H9 (cell line): ENCODE results near the gene ENPP6. TPM values are rescaled to one million over a fixed set of nuclear protein-coding genes. Genes with fewer than 3 reads are reported as not detected.

ENCODE experiments used
- DNase-seq: peaks from one replicate; pipeline ENCODE4 v3.0.0-alpha.2; 2017
- H2AFZ ChIP-seq: one replicate; pipeline ENCODE4 v1.6.1; 2013; ENCODE audit warnings: mild to moderate bottlenecking, low read length, control low read depth, moderate library complexity
- H2AK5ac ChIP-seq: 2 replicates; pipeline ENCODE4 v1.6.1; 2013; ENCODE audit warnings: low read length, control low read depth, mixed read lengths; ENCODE audit not compliant: insufficient read length
- H2BK120ac ChIP-seq: one replicate; pipeline ENCODE4 v1.6.1; 2013; ENCODE audit warnings: low read depth, mild to moderate bottlenecking, low read length, control low read depth, inconsistent platforms; ENCODE audit not compliant: poor library complexity, severe bottlenecking
- H2BK12ac ChIP-seq: 2 replicates; pipeline ENCODE4 v1.6.1; 2013; ENCODE audit warnings: low read length, control low read depth, mixed read lengths, low read depth; ENCODE audit not compliant: insufficient read length
- H2BK15ac ChIP-seq: 2 replicates; pipeline ENCODE4 v1.6.1; 2013; ENCODE audit warnings: low read depth, low read length, control low read depth
- H2BK20ac ChIP-seq: one replicate; pipeline ENCODE4 v1.6.1; 2013; ENCODE audit warnings: low read depth, mild to moderate bottlenecking, low read length, control low read depth, inconsistent platforms; ENCODE audit not compliant: poor library complexity, severe bottlenecking
- H2BK5ac ChIP-seq: 2 replicates; pipeline ENCODE4 v1.6.1; 2013; ENCODE audit warnings: low read length, control low read depth, mixed read lengths; ENCODE audit not compliant: insufficient read length
- H3K14ac ChIP-seq: 2 replicates; pipeline ENCODE4 v1.6.1; 2013; ENCODE audit warnings: low read length, control low read depth; ENCODE audit not compliant: insufficient read depth
- H3K18ac ChIP-seq: 2 replicates; pipeline ENCODE4 v1.6.1; 2013; ENCODE audit warnings: low read depth, mild to moderate bottlenecking, mixed read lengths, low read length, control low read depth; ENCODE audit not compliant: insufficient read length
- H3K23ac ChIP-seq: 2 replicates; pipeline ENCODE4 v1.6.1; 2013; ENCODE audit warnings: low read length, control low read depth, mixed read lengths, low read depth; ENCODE audit not compliant: insufficient read length
- H3K23me2 ChIP-seq: 2 replicates; pipeline ENCODE4 v1.6.1; 2013; ENCODE audit warnings: low read depth, mild to moderate bottlenecking, mixed read lengths, low read length, control low read depth; ENCODE audit not compliant: insufficient read length, poor library complexity, severe bottlenecking
- H3K27ac ChIP-seq: 2 replicates; pipeline ENCODE4 v1.5.1; 2013; ENCODE audit warnings: low read length, control low read depth, mixed read lengths, low read depth; ENCODE audit not compliant: insufficient read length
- H3K27me3 ChIP-seq: 2 replicates; pipeline ENCODE4 v1.6.1; 2013; ENCODE audit warnings: low read length, control low read depth, inconsistent platforms; ENCODE audit not compliant: insufficient read depth
- H3K4ac ChIP-seq: 2 replicates; pipeline ENCODE4 v1.6.1; 2013; ENCODE audit warnings: low read depth, mild to moderate bottlenecking, control low read depth, inconsistent platforms, low read length, moderate library complexity
- H3K4me1 ChIP-seq: 2 replicates; pipeline ENCODE4 v1.6.1; 2013; ENCODE audit warnings: low read length, control low read depth, inconsistent platforms; ENCODE audit not compliant: insufficient read depth
- H3K4me2 ChIP-seq: 2 replicates; pipeline ENCODE4 v1.6.1; 2013; ENCODE audit warnings: low read length, control low read depth, mixed read lengths; ENCODE audit not compliant: insufficient read length, insufficient read depth
- H3K56ac ChIP-seq: 2 replicates; pipeline ENCODE4 v1.6.1; 2013; ENCODE audit warnings: low read depth, mild to moderate bottlenecking, mixed read lengths, low read length, control low read depth; ENCODE audit not compliant: insufficient read length
- H3K79me1 ChIP-seq: 2 replicates; pipeline ENCODE4 v1.6.1; 2013; ENCODE audit warnings: low read depth, mild to moderate bottlenecking, moderate library complexity, low read length, control low read depth, inconsistent platforms; ENCODE audit not compliant: insufficient read depth, poor library complexity, severe bottlenecking
- H3K79me2 ChIP-seq: 2 replicates; pipeline ENCODE4 v1.6.1; 2013; ENCODE audit warnings: low read length, control low read depth, inconsistent platforms; ENCODE audit not compliant: insufficient read depth
- H3K9ac ChIP-seq: 2 replicates; pipeline ENCODE4 v1.6.1; 2013; ENCODE audit warnings: low read length, control low read depth, mixed read lengths; ENCODE audit not compliant: insufficient read length; ENCODE audit errors: extremely low read depth
- H3K9me3 ChIP-seq: one replicate; pipeline ENCODE4 v1.6.1; 2013; ENCODE audit warnings: low read depth, low read length, inconsistent platforms; ENCODE audit not compliant: control insufficient read depth
- H3T11ph ChIP-seq: one replicate; pipeline ENCODE4 v1.6.1; 2013; ENCODE audit warnings: mild to moderate bottlenecking, low read length, control low read depth, inconsistent platforms
- H4K20me1 ChIP-seq: one replicate; pipeline ENCODE4 v1.6.1; 2013; ENCODE audit not compliant: control insufficient read depth, insufficient read length, insufficient read depth
- H4K5ac ChIP-seq: 2 replicates; pipeline ENCODE4 v1.6.1; 2013; ENCODE audit warnings: low read depth, mild to moderate bottlenecking, mixed read lengths, low read length, control low read depth; ENCODE audit not compliant: insufficient read length
- H4K8ac ChIP-seq: replicated peaks from 2 replicates; pipeline ENCODE4 v1.6.1; 2013; ENCODE audit warnings: low read length, control low read depth, mixed read lengths, low read depth; ENCODE audit not compliant: insufficient read length
- H4K91ac ChIP-seq: 2 replicates; pipeline ENCODE4 v1.6.1; 2013; ENCODE audit warnings: low read depth, mild to moderate bottlenecking, moderate library complexity, mixed read lengths, low read length, control low read depth; ENCODE audit not compliant: insufficient read length
- H3K27ac Mint-ChIP-seq, 3 experiments: 2 replicates in 2 of 3; 3 replicates in 1 of 3; pipeline ENCODE4 v1.8.0; 2020 to 2021; ENCODE audit warnings: mixed read lengths in 3 of 3, mild to moderate bottlenecking in 1 of 3, moderate library complexity in 1 of 3
- H3K27me3 Mint-ChIP-seq: 2 replicates; pipeline ENCODE4 v1.8.0; 2021; ENCODE audit warnings: low read depth, mild to moderate bottlenecking, moderate library complexity, mixed read lengths
- H3K36me3 Mint-ChIP-seq, 3 experiments: 2 replicates in 2 of 3; 3 replicates in 1 of 3; pipeline ENCODE4 v1.8.0; 2020 to 2021; ENCODE audit warnings: low read depth in 3 of 3, mixed read lengths in 3 of 3; ENCODE audit not compliant: insufficient read depth in 1 of 3
- H3K4me1 Mint-ChIP-seq, 2 experiments: 2 replicates each; pipeline ENCODE4 v1.8.0; 2020; ENCODE audit warnings: mixed read lengths in 2 of 2
- H3K4me3 Mint-ChIP-seq, 2 experiments: 2 replicates in 1 of 2; 3 replicates in 1 of 2; pipeline ENCODE4 v1.8.0; 2020 to 2021; ENCODE audit warnings: mild to moderate bottlenecking in 2 of 2, mixed read lengths in 2 of 2, moderate library complexity in 1 of 2
- H3K9me3 Mint-ChIP-seq, 2 experiments: 2 replicates in 1 of 2; 3 replicates in 1 of 2; pipeline ENCODE4 v1.8.0; 2020; ENCODE audit warnings: mild to moderate bottlenecking in 2 of 2, mixed read lengths in 2 of 2, moderate library complexity in 1 of 2
- WGBS: extraction: QIAGEN DNeasy Blood & Tissue Kit; methylation state at CpG from one replicate; pipeline ENCODE4 v1.1.7; 2013; ENCODE audit warnings: missing lambda C conversion rate, low lambda C conversion rate, mixed read lengths; ENCODE audit not compliant: insufficient read length; ENCODE audit errors: extremely low coverage; 5-methylcytosine and 5-hydroxymethylcytosine counted together
- total RNA-seq: library from RNA; stranded (reverse); gene quantifications from 2 replicates; pipeline ENCODE4 v1.2.1, GENCODE V29; 2021
- TF ChIP-seq, protein P1 (sequence below): fragments of 200-600 bp; sonication (generic); conservative IDR thresholded peaks from 3 replicates; pipeline ENCODE4 v1.8.0; 2021; ENCODE audit warnings: antibody characterized with exemption, mild to moderate bottlenecking

The ENPP6 gene
- total RNA-seq, 1 experiment from 2014 or later: not detected

DNA sequence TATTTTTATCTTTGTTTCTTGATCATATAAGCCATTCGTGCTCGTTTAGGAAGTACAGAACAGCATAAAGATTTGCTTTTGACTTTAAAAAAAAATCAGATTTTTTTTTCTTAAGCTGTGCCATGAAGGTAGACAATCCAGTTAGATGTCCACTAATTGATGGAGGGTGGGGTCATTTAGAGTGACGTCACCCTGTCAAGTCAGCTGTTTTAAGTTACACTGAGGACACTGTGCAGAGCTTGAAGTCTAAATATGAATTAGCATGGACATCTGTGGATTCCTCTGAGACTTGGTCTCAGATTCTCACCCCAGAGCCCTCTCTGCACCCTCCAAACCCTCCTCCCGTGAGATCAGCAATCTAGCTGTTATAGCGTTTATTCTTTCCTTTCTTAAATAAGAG is 63.9 kb downstream of the ENPP6 start:
- no peak overlapping the region for H2BK120ac ChIP-seq
- no peak overlapping the region for H2AK5ac ChIP-seq
- H3K4ac ChIP-seq: no peak overlapping the region
- no peak overlapping the region for H3K4me2 ChIP-seq
- no peak overlapping the region for H3K27ac ChIP-seq
- no peaks in the 10 kb centered on the region for H3K79me1 ChIP-seq
- no peaks in the 10 kb centered on the region; the same call in 1 of the 2 replicates for H3K27me3 ChIP-seq
- H3T11ph ChIP-seq: no peak overlapping the region
- no peak for DNase-seq
- H2BK15ac ChIP-seq: no peak overlapping the region
- H2AFZ ChIP-seq: no peak overlapping the region
- no peak overlapping the region for H3K27ac Mint-ChIP-seq
- no peak overlapping the region for H3K56ac ChIP-seq
- H2BK12ac ChIP-seq: no peak overlapping the region
- WGBS: no CpG with 5 or more reads among the region's 5 CpGs
- no peak overlapping the region for H3K23ac ChIP-seq
- no peaks in the 10 kb centered on the region for H3K79me2 ChIP-seq
- H4K20me1 ChIP-seq: no peaks in the 10 kb centered on the region
- no peaks in the 10 kb centered on the region for H3K36me3 Mint-ChIP-seq
- H3K9ac ChIP-seq: no peak overlapping the region
- H3K14ac ChIP-seq: no peak overlapping the region
- H3K18ac ChIP-seq: no peak overlapping the region
- TF ChIP-seq, protein P1, sequence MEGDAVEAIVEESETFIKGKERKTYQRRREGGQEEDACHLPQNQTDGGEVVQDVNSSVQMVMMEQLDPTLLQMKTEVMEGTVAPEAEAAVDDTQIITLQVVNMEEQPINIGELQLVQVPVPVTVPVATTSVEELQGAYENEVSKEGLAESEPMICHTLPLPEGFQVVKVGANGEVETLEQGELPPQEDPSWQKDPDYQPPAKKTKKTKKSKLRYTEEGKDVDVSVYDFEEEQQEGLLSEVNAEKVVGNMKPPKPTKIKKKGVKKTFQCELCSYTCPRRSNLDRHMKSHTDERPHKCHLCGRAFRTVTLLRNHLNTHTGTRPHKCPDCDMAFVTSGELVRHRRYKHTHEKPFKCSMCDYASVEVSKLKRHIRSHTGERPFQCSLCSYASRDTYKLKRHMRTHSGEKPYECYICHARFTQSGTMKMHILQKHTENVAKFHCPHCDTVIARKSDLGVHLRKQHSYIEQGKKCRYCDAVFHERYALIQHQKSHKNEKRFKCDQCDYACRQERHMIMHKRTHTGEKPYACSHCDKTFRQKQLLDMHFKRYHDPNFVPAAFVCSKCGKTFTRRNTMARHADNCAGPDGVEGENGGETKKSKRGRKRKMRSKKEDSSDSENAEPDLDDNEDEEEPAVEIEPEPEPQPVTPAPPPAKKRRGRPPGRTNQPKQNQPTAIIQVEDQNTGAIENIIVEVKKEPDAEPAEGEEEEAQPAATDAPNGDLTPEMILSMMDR: no peak
- H3K4me3 Mint-ChIP-seq: no peak overlapping the region
- H4K5ac ChIP-seq: no peak overlapping the region
- H3K4me1 Mint-ChIP-seq: no peaks in the 10 kb centered on the region
- H3K9me3 Mint-ChIP-seq: no peaks in the 10 kb centered on the region; a peak in 1 of 5 replicates
- H2BK5ac ChIP-seq: no peak overlapping the region
- H4K91ac ChIP-seq: no peak overlapping the region
- no peaks in the 10 kb centered on the region for H3K9me3 ChIP-seq
- no peak overlapping the region for H4K8ac ChIP-seq
- H2BK20ac ChIP-seq: no peak overlapping the region
- H3K27me3 Mint-ChIP-seq: peaks cover 21% of the 10 kb centered on the region
- H3K23me2 ChIP-seq: no peaks in the 10 kb centered on the region
- H3K4me1 ChIP-seq: no peaks in the 10 kb centered on the region
